ENCODE results near the gene KRT33B. TPM values are rescaled to one million over a fixed set of nuclear protein-coding genes. Genes with fewer than 3 reads are reported as not detected.
A peak's percentile ranks its signal among the peaks of the same experiment; 100 is the strongest.

KRT33B gene
- total RNA-seq, 2 experiments from 2014 or later, result not detected

DNA sequence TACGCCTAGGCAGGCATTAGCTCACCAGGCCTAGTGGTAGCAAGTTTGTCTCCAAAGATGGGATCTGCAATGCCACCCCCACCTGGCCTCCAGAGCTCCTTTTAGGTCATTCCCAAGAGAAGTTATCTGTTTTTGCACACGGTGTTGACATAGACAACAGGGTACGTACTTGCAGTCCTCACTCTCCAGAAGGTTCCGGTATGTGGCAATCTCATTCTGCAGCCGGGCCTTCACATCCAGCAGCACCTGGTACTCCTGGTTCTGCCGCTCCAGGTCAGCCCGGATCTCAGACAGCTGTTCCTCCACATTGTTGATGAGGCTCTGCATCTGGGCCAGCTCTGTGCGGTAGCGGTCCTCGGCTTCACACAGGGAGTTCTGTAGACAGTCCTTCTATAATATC is 37.6 kb upstream of the KRT33B start:
- no peak overlapping the region for H3K4me3 Mint-ChIP-seq
- no peak for ATAC-seq
- intact Hi-C loops (cut with micrococcal nuclease), result no loop called here
- no peaks in the 10 kb centered on the region for H3K36me3 Mint-ChIP-seq (ENCODE audit: low read depth)
- ChIA-PET CTCF (no interaction called here), POLR2A (no interaction called here)
- H3K27me3 Mint-ChIP-seq, result no peaks in the 10 kb centered on the region
- no peaks in the 10 kb centered on the region for H3K9me3 Mint-ChIP-seq
- H3K4me1 Mint-ChIP-seq (ENCODE audit: low read depth), result peaks cover 37% of the 10 kb centered on the region
- H3K27ac Mint-ChIP-seq, result no peak overlapping the region
- TF ChIP-seq, protein P1, sequence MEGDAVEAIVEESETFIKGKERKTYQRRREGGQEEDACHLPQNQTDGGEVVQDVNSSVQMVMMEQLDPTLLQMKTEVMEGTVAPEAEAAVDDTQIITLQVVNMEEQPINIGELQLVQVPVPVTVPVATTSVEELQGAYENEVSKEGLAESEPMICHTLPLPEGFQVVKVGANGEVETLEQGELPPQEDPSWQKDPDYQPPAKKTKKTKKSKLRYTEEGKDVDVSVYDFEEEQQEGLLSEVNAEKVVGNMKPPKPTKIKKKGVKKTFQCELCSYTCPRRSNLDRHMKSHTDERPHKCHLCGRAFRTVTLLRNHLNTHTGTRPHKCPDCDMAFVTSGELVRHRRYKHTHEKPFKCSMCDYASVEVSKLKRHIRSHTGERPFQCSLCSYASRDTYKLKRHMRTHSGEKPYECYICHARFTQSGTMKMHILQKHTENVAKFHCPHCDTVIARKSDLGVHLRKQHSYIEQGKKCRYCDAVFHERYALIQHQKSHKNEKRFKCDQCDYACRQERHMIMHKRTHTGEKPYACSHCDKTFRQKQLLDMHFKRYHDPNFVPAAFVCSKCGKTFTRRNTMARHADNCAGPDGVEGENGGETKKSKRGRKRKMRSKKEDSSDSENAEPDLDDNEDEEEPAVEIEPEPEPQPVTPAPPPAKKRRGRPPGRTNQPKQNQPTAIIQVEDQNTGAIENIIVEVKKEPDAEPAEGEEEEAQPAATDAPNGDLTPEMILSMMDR (IDR thresholded peaks at IDR 0.05), result no peak
- DNase-seq, result no peak

DNA sequence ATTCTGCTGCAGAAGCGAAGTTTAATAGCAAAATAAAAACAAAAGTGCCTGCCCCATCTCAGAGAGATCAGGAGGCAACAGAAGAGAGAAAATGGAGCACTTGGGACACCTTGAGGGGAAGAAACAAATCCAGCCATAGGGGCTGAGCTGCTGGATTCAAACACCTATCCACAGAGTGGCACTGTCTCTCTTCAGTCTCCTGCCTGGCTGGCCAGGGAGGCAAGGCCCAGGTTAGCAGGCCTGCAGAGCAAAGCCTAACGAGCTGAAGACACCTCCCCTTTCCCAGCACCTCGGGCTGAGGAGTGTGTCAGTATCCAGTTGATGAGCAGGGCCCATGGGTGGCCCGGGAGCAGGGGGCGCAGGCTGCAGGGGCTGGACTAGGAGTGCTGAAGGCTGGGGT is 36.6 kb upstream of the KRT33B start:
- Mint-ChIP-seq H3K9me3 (no peaks in the 10 kb centered on the region), H3K4me1 (ENCODE audit: low read depth) (peaks cover 40% of the 10 kb centered on the region), H3K27me3 (no peaks in the 10 kb centered on the region), H3K36me3 (ENCODE audit: low read depth) (no peaks in the 10 kb centered on the region), H3K27ac (no peak overlapping the region), H3K4me3 (no peak overlapping the region)
- intact Hi-C loops (cut with micrococcal nuclease), result no loop called here
- DNase-seq (no peak), ATAC-seq (no peak)
- POLR2A ChIA-PET, result no interaction called here
- CTCF ChIA-PET, result interaction anchor here (3.6 kb wide), 1 partner anchor 143 kb away, joined by 18 read pairs; no protein-coding TSS in a partner anchor
- TF ChIP-seq, protein P1 (IDR thresholded peaks at IDR 0.05), result no peak

DNA sequence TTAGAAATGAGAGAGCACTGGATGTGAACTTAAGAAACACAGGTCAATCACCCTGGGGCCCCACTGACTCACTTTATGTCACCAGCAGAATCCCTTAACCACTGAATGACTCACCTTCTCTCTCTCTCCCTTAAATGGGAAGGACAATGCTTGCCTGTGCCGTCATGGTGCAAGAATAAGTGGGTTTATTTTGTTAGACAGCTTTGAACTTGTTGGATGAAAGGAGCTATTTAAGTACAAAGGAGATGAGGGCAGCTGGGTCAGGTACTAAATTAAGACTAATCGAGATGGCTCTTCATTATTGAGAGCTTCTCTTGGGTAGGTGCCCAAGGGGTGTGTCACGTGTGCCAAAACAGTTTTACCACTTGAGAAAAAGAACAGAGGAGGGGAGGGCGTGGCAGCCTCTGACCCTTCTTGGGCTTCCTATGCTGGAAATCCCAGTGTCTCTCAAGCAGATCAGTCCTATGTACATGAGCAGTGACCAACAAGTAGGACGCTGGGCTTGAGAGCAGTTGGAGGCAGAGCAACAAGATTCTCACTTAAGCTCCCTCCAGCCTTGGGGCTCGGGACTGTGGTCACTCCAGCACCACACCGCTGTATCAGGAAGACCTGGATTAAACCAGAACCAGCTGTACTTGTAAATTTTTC is 34.5 kb upstream of the KRT33B start:
- DNase-seq (peak; percentile 89), ATAC-seq (peak; percentile 90)
- H3K27ac Mint-ChIP-seq, result peak overlapping the region; percentile 70
- TF ChIP-seq, protein P1 (IDR thresholded peaks at IDR 0.05), result no peak
- no peaks in the 10 kb centered on the region for H3K27me3 Mint-ChIP-seq
- intact Hi-C loops (cut with micrococcal nuclease), result no loop called here
- no peak overlapping the region for H3K4me3 Mint-ChIP-seq
- ChIA-PET CTCF (interaction anchor here (1.2 to 3.6 kb wide), 9 partner anchors 10 to 262 kb away, joined by 3 to 19 read pairs (median 5); no protein-coding TSS in a partner anchor), POLR2A (interaction anchor here (0.6 to 1.2 kb wide), 3 partner anchors 23 to 586 kb away, joined by 3 to 4 read pairs (median 3); partner anchors contain the start of gene KRT34)
- H3K4me1 Mint-ChIP-seq (ENCODE audit: low read depth), result peaks cover 37% of the 10 kb centered on the region
- H3K36me3 Mint-ChIP-seq (ENCODE audit: low read depth), result no peaks in the 10 kb centered on the region
- no peaks in the 10 kb centered on the region for H3K9me3 Mint-ChIP-seq

DNA sequence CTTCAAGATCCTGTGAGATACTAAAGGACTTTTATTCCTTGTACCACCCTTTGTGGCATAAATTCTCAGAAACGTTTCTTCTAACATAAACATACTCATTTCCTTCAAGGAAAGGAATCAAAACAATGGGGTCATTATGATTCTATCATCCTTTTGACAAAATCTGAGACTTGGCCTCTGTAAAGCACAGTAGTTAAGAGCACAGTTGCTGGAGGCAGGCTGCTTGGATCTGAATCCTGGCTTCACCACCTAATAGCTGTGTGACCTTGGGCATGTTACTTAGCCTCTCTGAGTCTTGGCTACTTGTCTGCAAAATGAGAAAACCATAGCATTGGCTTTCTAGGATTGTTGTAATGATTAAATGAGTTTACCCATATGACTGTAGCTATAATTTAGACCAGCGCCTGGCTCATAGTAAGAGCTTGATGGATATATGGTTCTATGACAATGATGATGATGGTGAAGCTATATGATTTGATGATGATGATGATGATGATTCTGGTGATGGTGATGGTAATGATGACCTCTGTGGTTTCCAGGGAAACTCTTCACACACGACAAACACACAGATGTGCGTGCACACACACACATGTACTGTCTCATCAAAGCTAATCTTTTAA is 33.9 kb upstream of the KRT33B start:
- H3K36me3 Mint-ChIP-seq (ENCODE audit: low read depth), result no peaks in the 10 kb centered on the region
- no peaks in the 10 kb centered on the region for H3K27me3 Mint-ChIP-seq
- POLR2A ChIA-PET, result interaction anchor here (0.8 to 1.2 kb wide), 2 partner anchors 65 to 81 kb away, joined by 3 read pairs; no protein-coding TSS in a partner anchor
- H3K9me3 Mint-ChIP-seq, result no peaks in the 10 kb centered on the region
- intact Hi-C loops (cut with micrococcal nuclease), result no loop called here
- H3K4me1 Mint-ChIP-seq (ENCODE audit: low read depth), result peaks cover 31% of the 10 kb centered on the region
- DNase-seq, result no peak
- TF ChIP-seq, protein P1 (IDR thresholded peaks at IDR 0.05), result no peak
- peak overlapping the region; percentile 67 for H3K27ac Mint-ChIP-seq
- H3K4me3 Mint-ChIP-seq, result no peak overlapping the region
- ATAC-seq, result peak; percentile 15
- CTCF ChIA-PET, result interaction anchor here (1.2 to 3.6 kb wide), 7 partner anchors 10 to 262 kb away, joined by 3 to 19 read pairs (median 5); no protein-coding TSS in a partner anchor

DNA sequence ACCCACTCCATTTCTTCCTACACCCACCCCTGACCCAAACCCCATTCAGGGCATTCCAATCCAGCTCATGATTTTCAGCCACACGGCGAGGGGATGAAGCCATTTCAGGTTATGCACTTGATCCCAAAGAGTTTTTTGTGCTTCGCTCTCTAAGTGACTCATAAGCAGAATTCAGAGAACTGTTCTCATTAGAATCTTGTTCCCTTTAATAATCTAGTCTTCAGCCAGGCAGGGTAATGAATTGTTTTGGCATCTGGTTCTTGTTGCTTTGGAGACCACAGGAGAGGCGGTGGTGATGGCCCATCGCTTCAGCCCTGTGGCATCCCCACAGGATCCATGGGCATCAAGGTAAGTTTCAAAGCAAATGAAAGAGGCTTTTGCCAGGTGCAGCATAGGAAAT is 32.5 kb upstream of the KRT33B start:
- no peak for DNase-seq
- no peaks in the 10 kb centered on the region for H3K27me3 Mint-ChIP-seq
- intact Hi-C loops (cut with micrococcal nuclease), result no loop called here
- peak overlapping the region; percentile 67 for H3K27ac Mint-ChIP-seq
- peaks cover 31% of the 10 kb centered on the region for H3K4me1 Mint-ChIP-seq (ENCODE audit: low read depth)
- TF ChIP-seq, protein P1 (IDR thresholded peaks at IDR 0.05), result no peak
- no peak overlapping the region for H3K4me3 Mint-ChIP-seq
- no peak for ATAC-seq
- CTCF ChIA-PET, result interaction anchor here (3.3 kb wide), 1 partner anchor 16 kb away, joined by 19 read pairs; no protein-coding TSS in a partner anchor
- POLR2A ChIA-PET, result no interaction called here
- no peaks in the 10 kb centered on the region for H3K9me3 Mint-ChIP-seq
- H3K36me3 Mint-ChIP-seq (ENCODE audit: low read depth), result no peaks in the 10 kb centered on the region
